Endodermal cell (in vitro differentiated cells): Measurements from ENCODE around the gene UNC119. TPM values are rescaled to one million over a fixed set of nuclear protein-coding genes. Genes with fewer than 3 reads are reported as not detected.
"Not testable (repeated sequence)": the region's sequence is repeated elsewhere in the genome, so short reads cannot be mapped to it uniquely, and the experiment has no call there.

ENCODE experiments used
- DNase-seq: peaks from one replicate; pipeline ENCODE4 v3.0.0-alpha.2; 2017
- H3K27ac ChIP-seq: 2 replicates; pipeline ENCODE4 v1.5.1; 2013; ENCODE audit warnings: mild to moderate bottlenecking, low read depth, low read length, moderate library complexity
- H3K27me3 ChIP-seq: 2 replicates; pipeline ENCODE4 v1.6.1; 2013; ENCODE audit warnings: mild to moderate bottlenecking, low read length, moderate library complexity; ENCODE audit not compliant: insufficient read depth, control insufficient read depth, poor library complexity, severe bottlenecking
- H3K36me3 ChIP-seq: 2 replicates; pipeline ENCODE4 v1.7.0; 2013; ENCODE audit warnings: mild to moderate bottlenecking, low read length, moderate library complexity; ENCODE audit not compliant: control insufficient read depth, insufficient read depth
- H3K4me1 ChIP-seq: one replicate; pipeline ENCODE4 v1.7.0; 2013; ENCODE audit warnings: low read length; ENCODE audit not compliant: control insufficient read depth, insufficient read depth
- H3K4me3 ChIP-seq: 2 replicates; pipeline ENCODE4 v1.5.1; 2013; ENCODE audit warnings: mild to moderate bottlenecking, low read length, moderate library complexity
- H3K9ac ChIP-seq: 2 replicates; pipeline ENCODE4 v1.6.1; 2013; ENCODE audit warnings: mild to moderate bottlenecking, low read length, moderate library complexity; ENCODE audit not compliant: poor library complexity, severe bottlenecking; ENCODE audit errors: extremely low read depth
- H3K9me3 ChIP-seq: 2 replicates; pipeline ENCODE4 v1.6.1; 2013; ENCODE audit warnings: mild to moderate bottlenecking, low read length, moderate library complexity; ENCODE audit not compliant: control insufficient read depth
- H3K27ac Mint-ChIP-seq: 2 replicates; pipeline ENCODE4 v1.8.0; 2020; ENCODE audit warnings: mixed read lengths
- H3K27me3 Mint-ChIP-seq: 2 replicates; pipeline ENCODE4 v1.8.0; 2021; ENCODE audit warnings: mild to moderate bottlenecking, mixed read lengths; ENCODE audit not compliant: insufficient read depth
- H3K36me3 Mint-ChIP-seq: 2 replicates; pipeline ENCODE4 v1.8.0; 2020; ENCODE audit warnings: low read depth, mixed read lengths
- H3K4me1 Mint-ChIP-seq: 2 replicates; pipeline ENCODE4 v1.8.0; 2020; ENCODE audit warnings: mixed read lengths
- H3K4me3 Mint-ChIP-seq: 2 replicates; pipeline ENCODE4 v1.8.0; 2020; ENCODE audit warnings: mild to moderate bottlenecking, moderate library complexity, mixed read lengths
- H3K9me3 Mint-ChIP-seq: 2 replicates; pipeline ENCODE4 v1.8.0; 2020; ENCODE audit warnings: mild to moderate bottlenecking, mixed read lengths
- CTCF ChIP-seq: fragments of 200-600 bp; sonication (generic); conservative IDR thresholded peaks from 2 replicates; pipeline ENCODE4 v1.5.0; 2021; ENCODE audit warnings: antibody characterized with exemption, mild to moderate bottlenecking
- WGBS, 2 experiments: methylation state at CpG; one replicate each; pipeline versions ENCODE4 v1.1.5 to v1.1.7; 2013; ENCODE audit warnings: missing lambda C conversion rate in 2 of 2, mixed read lengths in 1 of 2; ENCODE audit not compliant: insufficient coverage in 1 of 2, insufficient read length in 1 of 2; 5-methylcytosine and 5-hydroxymethylcytosine counted together
- total RNA-seq, 2 donors: library from RNA; stranded (reverse); fragmentation: NEBNext Ultra II Directional in 1 of 2; extraction: Animal tissue kit (Norgen Biotek cat#: 25700) in 1 of 2; gene quantifications; 2 replicates in 1 of 2; 3 replicates in 1 of 2; pipeline ENCODE4 v1.2.1, GENCODE V29; 2021

UNC119 gene
- total RNA-seq, 2 donors from 2014 or later = 46.7 to 59.0 TPM

- no peaks in the 10 kb centered on the region for H3K9me3 Mint-ChIP-seq
- H3K27me3 ChIP-seq = no peaks in the 10 kb centered on the region
- H3K27ac ChIP-seq = no peak overlapping the region
- TF ChIP-seq CTCF = no peak
- H3K27me3 Mint-ChIP-seq = peaks cover 2% of the 10 kb centered on the region
- H3K27ac Mint-ChIP-seq = no peak overlapping the region
- H3K9ac ChIP-seq = no peak overlapping the region
- no peaks in the 10 kb centered on the region for H3K36me3 ChIP-seq
- 92 to 95% methylated on average over 3 to 15 of the region's 15 CpGs for WGBS, 2 experiments
- H3K9me3 ChIP-seq = no peaks in the 10 kb centered on the region
- peaks cover 4% of the 10 kb centered on the region for H3K4me1 Mint-ChIP-seq
- no peaks in the 10 kb centered on the region for H3K4me1 ChIP-seq
- H3K4me3 Mint-ChIP-seq = no peak overlapping the region
- H3K36me3 Mint-ChIP-seq = no peaks in the 10 kb centered on the region
- no peak for DNase-seq
- H3K4me3 ChIP-seq = no peak overlapping the region
Observed at GRCh38 chr17:28523876-28524275, 28.5 kb downstream of the UNC119 start.

GRCh38 chr17:28523186-28523585 lies 29.2 kb downstream of the UNC119 start:
- Mint-ChIP-seq H3K4me3 (no peak overlapping the region), H3K9me3 (no peaks in the 10 kb centered on the region), H3K36me3 (no peaks in the 10 kb centered on the region), H3K4me1 (peaks cover 4% of the 10 kb centered on the region), H3K27me3 (peaks cover 7% of the 10 kb centered on the region), H3K27ac (no peak overlapping the region)
- 80 to 85% methylated on average over 2 to 6 of the region's 6 CpGs for WGBS, 2 experiments
- H3K27me3 ChIP-seq = no peaks in the 10 kb centered on the region
- H3K27ac ChIP-seq = no peak overlapping the region
- no peaks in the 10 kb centered on the region for H3K9me3 ChIP-seq
- no peaks in the 10 kb centered on the region for H3K36me3 ChIP-seq
- no peak for TF ChIP-seq CTCF
- no peak for DNase-seq
- no peaks in the 10 kb centered on the region for H3K4me1 ChIP-seq
- no peak overlapping the region for H3K9ac ChIP-seq
- no peak overlapping the region for H3K4me3 ChIP-seq

- not testable (repeated sequence) for H3K4me1 ChIP-seq, H3K36me3 Mint-ChIP-seq, H3K9ac ChIP-seq, H3K27ac ChIP-seq, H3K36me3 ChIP-seq, H3K27me3 ChIP-seq, H3K27ac Mint-ChIP-seq, H3K27me3 Mint-ChIP-seq, H3K4me1 Mint-ChIP-seq, H3K4me3 Mint-ChIP-seq, H3K9me3 Mint-ChIP-seq, DNase-seq, H3K4me3 ChIP-seq, H3K9me3 ChIP-seq
- WGBS, 2 experiments = 99 to 100% methylated on average over 1 to 4 of the region's 4 CpGs
Observed at GRCh38 chr17:28522281-28522680, 30.1 kb downstream of the UNC119 start.
